Keratinocyte (primary cell): ENCODE data around the gene PDS5A.

Experiments
- CTCF ChIP-seq, 3 experiments: IDR thresholded peaks in 1 of 3; conservative IDR thresholded peaks in 1 of 3; optimal IDR thresholded peaks in 1 of 3; 2 replicates in 2 of 3; 3 replicates in 1 of 3; pipeline versions ENCODE3 to v1.5.1; 2011; ENCODE audit warnings: low read length in 3 of 3, mild to moderate bottlenecking in 3 of 3, moderate library complexity in 2 of 3, control low read depth in 1 of 3, inconsistent platforms in 1 of 3; ENCODE audit not compliant: insufficient read depth in 2 of 3; ENCODE audit errors: extremely low read depth in 1 of 3
- EZH2 ChIP-seq: IDR thresholded peaks from one replicate; pipeline ENCODE4 v1.6.1; 2012; ENCODE audit warnings: inconsistent platforms, mild to moderate bottlenecking, low read length, moderate library complexity

- TF ChIP-seq CTCF (optimal IDR thresholded peaks at IDR 0.05 in 1 of 3, IDR thresholded peaks at IDR 0.05 in 1 of 3, conservative IDR thresholded peaks at IDR 0.05 in 1 of 3; ENCODE audit: extremely low read depth in 1 of 3, insufficient read depth in 2 of 3, low read length in 3 of 3) (no peak), EZH2 (no peak)
These were observed 35.2 kb downstream of the PDS5A start for GRCh38 chr4:39942507-39942906.
